H1 (cell line): ENCODE results near the gene PELI2. TPM values are rescaled to one million over a fixed set of nuclear protein-coding genes. Genes with fewer than 3 reads are reported as not detected.

Experiments used
- BCL11A ChIP-seq, 2 experiments: IDR thresholded peaks; one replicate each; pipeline ENCODE4 v1.6.1; 2011; ENCODE audit warnings: low read depth in 2 of 2, low read length in 2 of 2, mild to moderate bottlenecking in 2 of 2
- EZH2 ChIP-seq: fragments of 200-600 bp; sonication (generic); IDR thresholded peaks from 2 replicates; pipeline ENCODE4 v1.7.1; 2012; ENCODE audit warnings: low read depth, mild to moderate bottlenecking, moderate library complexity, low read length, inconsistent platforms; ENCODE audit not compliant: severe bottlenecking
- HDAC2 ChIP-seq, 2 experiments: fragments of 300-600 bp in 1 of 2; sonication (generic) in 1 of 2; IDR thresholded peaks; 2 replicates each; pipeline ENCODE4 v1.6.1; 2011 to 2012; ENCODE audit warnings: low read depth in 2 of 2, low read length in 2 of 2, mild to moderate bottlenecking in 2 of 2, moderate library complexity in 2 of 2, borderline replicate concordance in 1 of 2, inconsistent platforms in 1 of 2
- JUN ChIP-seq: IDR thresholded peaks from 2 replicates; pipeline ENCODE4 v1.6.1; 2011; ENCODE audit warnings: low read depth, mild to moderate bottlenecking, improper control_type of control experiment, low read length
- KDM1A ChIP-seq: fragments of 200-600, 300-600 bp; sonication (generic); IDR thresholded peaks from 2 replicates; pipeline ENCODE4 v1.7.1; 2016; ENCODE audit warnings: mild to moderate bottlenecking, low read length, borderline replicate concordance
- MAFK ChIP-seq: IDR thresholded peaks from 2 replicates; pipeline ENCODE4 v1.6.1; 2012; ENCODE audit warnings: low read depth, mild to moderate bottlenecking, improper control_type of control experiment, low read length
- RFX5 ChIP-seq: IDR thresholded peaks from 2 replicates; pipeline ENCODE4 v1.6.1; 2011; ENCODE audit warnings: low read depth, low read length, improper control_type of control experiment, borderline replicate concordance
- SIRT6 ChIP-seq: IDR thresholded peaks from one replicate; pipeline ENCODE4 v1.7.1; 2012; ENCODE audit warnings: low read length, inconsistent platforms
- SP1 ChIP-seq: IDR thresholded peaks from 2 replicates; pipeline ENCODE4 v1.6.1; 2011; ENCODE audit warnings: low read depth, low read length
- polyA plus RNA-seq, 7 experiments: library from polyadenylated mRNA; depleted of rRNA in 3 of 7; stranded (reverse) in 5 of 7; unstranded in 2 of 7; fragments of >200 nt in 5 of 7; fragments of 200-250 nt in 2 of 7; gene quantifications; 1 replicate in 5 of 7; 2 replicates in 1 of 7; 4 replicates in 1 of 7; pipeline versions ENCODE4 v1.2.1 to v1.2.3, GENCODE V29; 2011 to 2013; ENCODE audit warnings: missing spikeins in 2 of 7, mixed read lengths in 2 of 7
- total RNA-seq: library from RNA; stranded (reverse); fragmentation: NEBNext Ultra II Directional; extraction: Animal tissue kit (Norgen Biotek cat#: 25700); gene quantifications from 2 replicates; pipeline ENCODE4 v1.2.1, GENCODE V29; 2021
- TF ChIP-seq, protein P1 (sequence below): fragments of 300-600 bp; sonication (generic); IDR thresholded peaks from 2 replicates; pipeline ENCODE4 v1.7.1; 2012; ENCODE audit warnings: low read length, moderate library complexity, mild to moderate bottlenecking, inconsistent platforms; ENCODE audit not compliant: insufficient replicate concordance
- TF ChIP-seq, protein P2 (sequence below): IDR thresholded peaks from 2 replicates; pipeline ENCODE4 v1.6.1; 2011; ENCODE audit warnings: low read depth, mild to moderate bottlenecking, low read length; ENCODE audit not compliant: insufficient read depth

PELI2 gene
- total and polyA plus RNA-seq, 2 of the 8 experiments (the other 6 are each of a cell fraction or from before 2014, with no cell fraction given): 14.6 to 25.7 TPM

DNA sequence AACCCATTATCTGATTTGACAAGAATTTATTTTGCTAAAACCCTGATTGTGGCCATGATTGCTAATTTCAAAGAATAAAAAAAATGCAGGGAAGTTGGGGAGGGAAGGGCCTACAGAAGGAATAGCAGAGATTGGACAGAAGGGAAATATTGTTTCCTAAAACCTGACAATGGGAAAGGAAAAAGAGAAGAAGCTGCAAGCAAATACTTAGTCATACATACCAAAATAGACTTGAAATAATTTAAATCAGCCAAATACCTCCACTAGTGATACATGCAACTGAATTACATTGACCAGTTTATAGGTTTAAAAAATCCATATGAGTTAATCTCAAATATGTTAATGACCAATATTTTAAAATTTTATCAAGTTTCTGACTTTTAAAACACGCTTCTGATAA lies 75.1 kb downstream of the PELI2 start (continued):
- TF ChIP-seq, protein P1, sequence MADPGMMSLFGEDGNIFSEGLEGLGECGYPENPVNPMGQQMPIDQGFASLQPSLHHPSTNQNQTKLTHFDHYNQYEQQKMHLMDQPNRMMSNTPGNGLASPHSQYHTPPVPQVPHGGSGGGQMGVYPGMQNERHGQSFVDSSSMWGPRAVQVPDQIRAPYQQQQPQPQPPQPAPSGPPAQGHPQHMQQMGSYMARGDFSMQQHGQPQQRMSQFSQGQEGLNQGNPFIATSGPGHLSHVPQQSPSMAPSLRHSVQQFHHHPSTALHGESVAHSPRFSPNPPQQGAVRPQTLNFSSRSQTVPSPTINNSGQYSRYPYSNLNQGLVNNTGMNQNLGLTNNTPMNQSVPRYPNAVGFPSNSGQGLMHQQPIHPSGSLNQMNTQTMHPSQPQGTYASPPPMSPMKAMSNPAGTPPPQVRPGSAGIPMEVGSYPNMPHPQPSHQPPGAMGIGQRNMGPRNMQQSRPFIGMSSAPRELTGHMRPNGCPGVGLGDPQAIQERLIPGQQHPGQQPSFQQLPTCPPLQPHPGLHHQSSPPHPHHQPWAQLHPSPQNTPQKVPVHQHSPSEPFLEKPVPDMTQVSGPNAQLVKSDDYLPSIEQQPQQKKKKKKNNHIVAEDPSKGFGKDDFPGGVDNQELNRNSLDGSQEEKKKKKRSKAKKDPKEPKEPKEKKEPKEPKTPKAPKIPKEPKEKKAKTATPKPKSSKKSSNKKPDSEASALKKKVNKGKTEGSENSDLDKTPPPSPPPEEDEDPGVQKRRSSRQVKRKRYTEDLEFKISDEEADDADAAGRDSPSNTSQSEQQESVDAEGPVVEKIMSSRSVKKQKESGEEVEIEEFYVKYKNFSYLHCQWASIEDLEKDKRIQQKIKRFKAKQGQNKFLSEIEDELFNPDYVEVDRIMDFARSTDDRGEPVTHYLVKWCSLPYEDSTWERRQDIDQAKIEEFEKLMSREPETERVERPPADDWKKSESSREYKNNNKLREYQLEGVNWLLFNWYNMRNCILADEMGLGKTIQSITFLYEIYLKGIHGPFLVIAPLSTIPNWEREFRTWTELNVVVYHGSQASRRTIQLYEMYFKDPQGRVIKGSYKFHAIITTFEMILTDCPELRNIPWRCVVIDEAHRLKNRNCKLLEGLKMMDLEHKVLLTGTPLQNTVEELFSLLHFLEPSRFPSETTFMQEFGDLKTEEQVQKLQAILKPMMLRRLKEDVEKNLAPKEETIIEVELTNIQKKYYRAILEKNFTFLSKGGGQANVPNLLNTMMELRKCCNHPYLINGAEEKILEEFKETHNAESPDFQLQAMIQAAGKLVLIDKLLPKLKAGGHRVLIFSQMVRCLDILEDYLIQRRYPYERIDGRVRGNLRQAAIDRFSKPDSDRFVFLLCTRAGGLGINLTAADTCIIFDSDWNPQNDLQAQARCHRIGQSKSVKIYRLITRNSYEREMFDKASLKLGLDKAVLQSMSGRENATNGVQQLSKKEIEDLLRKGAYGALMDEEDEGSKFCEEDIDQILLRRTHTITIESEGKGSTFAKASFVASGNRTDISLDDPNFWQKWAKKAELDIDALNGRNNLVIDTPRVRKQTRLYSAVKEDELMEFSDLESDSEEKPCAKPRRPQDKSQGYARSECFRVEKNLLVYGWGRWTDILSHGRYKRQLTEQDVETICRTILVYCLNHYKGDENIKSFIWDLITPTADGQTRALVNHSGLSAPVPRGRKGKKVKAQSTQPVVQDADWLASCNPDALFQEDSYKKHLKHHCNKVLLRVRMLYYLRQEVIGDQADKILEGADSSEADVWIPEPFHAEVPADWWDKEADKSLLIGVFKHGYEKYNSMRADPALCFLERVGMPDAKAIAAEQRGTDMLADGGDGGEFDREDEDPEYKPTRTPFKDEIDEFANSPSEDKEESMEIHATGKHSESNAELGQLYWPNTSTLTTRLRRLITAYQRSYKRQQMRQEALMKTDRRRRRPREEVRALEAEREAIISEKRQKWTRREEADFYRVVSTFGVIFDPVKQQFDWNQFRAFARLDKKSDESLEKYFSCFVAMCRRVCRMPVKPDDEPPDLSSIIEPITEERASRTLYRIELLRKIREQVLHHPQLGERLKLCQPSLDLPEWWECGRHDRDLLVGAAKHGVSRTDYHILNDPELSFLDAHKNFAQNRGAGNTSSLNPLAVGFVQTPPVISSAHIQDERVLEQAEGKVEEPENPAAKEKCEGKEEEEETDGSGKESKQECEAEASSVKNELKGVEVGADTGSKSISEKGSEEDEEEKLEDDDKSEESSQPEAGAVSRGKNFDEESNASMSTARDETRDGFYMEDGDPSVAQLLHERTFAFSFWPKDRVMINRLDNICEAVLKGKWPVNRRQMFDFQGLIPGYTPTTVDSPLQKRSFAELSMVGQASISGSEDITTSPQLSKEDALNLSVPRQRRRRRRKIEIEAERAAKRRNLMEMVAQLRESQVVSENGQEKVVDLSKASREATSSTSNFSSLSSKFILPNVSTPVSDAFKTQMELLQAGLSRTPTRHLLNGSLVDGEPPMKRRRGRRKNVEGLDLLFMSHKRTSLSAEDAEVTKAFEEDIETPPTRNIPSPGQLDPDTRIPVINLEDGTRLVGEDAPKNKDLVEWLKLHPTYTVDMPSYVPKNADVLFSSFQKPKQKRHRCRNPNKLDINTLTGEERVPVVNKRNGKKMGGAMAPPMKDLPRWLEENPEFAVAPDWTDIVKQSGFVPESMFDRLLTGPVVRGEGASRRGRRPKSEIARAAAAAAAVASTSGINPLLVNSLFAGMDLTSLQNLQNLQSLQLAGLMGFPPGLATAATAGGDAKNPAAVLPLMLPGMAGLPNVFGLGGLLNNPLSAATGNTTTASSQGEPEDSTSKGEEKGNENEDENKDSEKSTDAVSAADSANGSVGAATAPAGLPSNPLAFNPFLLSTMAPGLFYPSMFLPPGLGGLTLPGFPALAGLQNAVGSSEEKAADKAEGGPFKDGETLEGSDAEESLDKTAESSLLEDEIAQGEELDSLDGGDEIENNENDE: no peak
- TF ChIP-seq JUN: no peak
- TF ChIP-seq SIRT6: no peak
- no peak for TF ChIP-seq SP1
- TF ChIP-seq HDAC2 (IDR thresholded peaks at IDR 0.05; ENCODE audit: borderline replicate concordance in 1 of 2, low read depth in 2 of 2, low read length in 2 of 2): no peak
- TF ChIP-seq KDM1A: no peak
- no peak for TF ChIP-seq EZH2
- no peak for TF ChIP-seq RFX5
- TF ChIP-seq BCL11A (IDR thresholded peaks at IDR 0.05; ENCODE audit: low read depth in 2 of 2, low read length in 2 of 2): no peak
- TF ChIP-seq MAFK: no peak
- TF ChIP-seq, protein P2, sequence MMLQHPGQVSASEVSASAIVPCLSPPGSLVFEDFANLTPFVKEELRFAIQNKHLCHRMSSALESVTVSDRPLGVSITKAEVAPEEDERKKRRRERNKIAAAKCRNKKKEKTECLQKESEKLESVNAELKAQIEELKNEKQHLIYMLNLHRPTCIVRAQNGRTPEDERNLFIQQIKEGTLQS: no peak
